Measurements from ENCODE around the gene ZNF789. TPM values are rescaled to one million over a fixed set of nuclear protein-coding genes. Genes with fewer than 3 reads are reported as not detected.

ZNF789 gene
- total and polyA plus RNA-seq, 2 of the 13 experiments (the other 11 are each of a cell fraction or from before 2014, with no cell fraction given) = 19.8 to 25.1 TPM

DNA sequence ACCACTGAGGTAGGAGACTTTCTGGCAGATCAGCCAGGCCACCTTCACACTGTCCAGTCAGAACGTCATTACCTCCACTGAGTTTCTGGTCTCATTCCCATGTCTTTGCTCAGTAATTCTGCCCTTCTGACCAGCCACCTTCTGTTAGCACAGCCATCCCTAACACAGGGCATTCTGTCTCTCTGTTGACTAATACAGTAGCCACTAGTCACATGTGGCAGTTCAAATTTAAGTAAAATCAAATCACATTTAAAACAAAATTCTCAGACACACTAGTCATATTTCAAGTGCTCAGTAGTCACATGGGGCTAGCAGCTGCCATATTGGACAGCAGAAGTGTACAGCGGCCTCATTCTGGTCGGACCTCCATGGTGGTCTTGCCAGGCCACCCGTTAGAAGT, 26.6 kb upstream of the ZNF789 start:
- WGBS (ENCODE audit: low lambda C conversion rate) = 100% methylated on average over 4 of the region's 4 CpGs
- Histone ChIP-seq H3K9me3 (ENCODE audit: low read length) (no peaks in the 10 kb centered on the region), H3K4me3 (replicated peaks in 1 of 3; ENCODE audit: insufficient read depth in 1 of 3, low read depth in 2 of 3, low read length in 3 of 3) (no peak overlapping the region), H3K36me3 (replicated peaks in 1 of 2; ENCODE audit: control insufficient read depth in 1 of 2, insufficient read depth in 2 of 2, low read length in 2 of 2) (peaks cover 27 to 74% of the 10 kb centered on the region in 2 experiments), H3K79me2 (ENCODE audit: insufficient read depth, low read length) (peaks cover 3% of the 10 kb centered on the region), H3K4me1 (ENCODE audit: insufficient read depth, low read length) (no peaks in the 10 kb centered on the region), H3K27ac (ENCODE audit: extremely low read length, insufficient read depth, low read length) (no peak overlapping the region), H2AFZ (ENCODE audit: low read length) (no peak overlapping the region), H3K4me2 (ENCODE audit: low read depth, low read length) (no peak overlapping the region), H3K9ac (ENCODE audit: insufficient read depth, low read depth, low read length) (no peak overlapping the region), H3K27me3 (ENCODE audit: control insufficient read depth in 1 of 2, insufficient read depth in 2 of 2, low read length in 2 of 2) (no peaks in the 10 kb centered on the region), H4K20me1 (ENCODE audit: insufficient read depth, low read length) (peaks cover 2% of the 10 kb centered on the region; the same call in 1 of the 2 replicates)
- intact Hi-C loops (cut with micrococcal nuclease; ENCODE audit: unreplicated experiment) (no loop called here), in situ Hi-C loops (cut with HindIII; ENCODE audit: extremely low pct_ligation_motif_present, low pct_unique_long_range_greater_than_20kb) (no loop called here)
- DNase-seq (ENCODE audit: low spot score) (no peak), ATAC-seq (no peak), FAIRE-seq (no peak)
- TF ChIP-seq FLYWCH1 (CRISPR knock-in tag; IDR thresholded peaks at IDR 0.05) = no peak
- TF ChIP-seq MYNN (CRISPR knock-in tag; IDR thresholded peaks at IDR 0.05; ENCODE audit: low read depth) = no peak
- TF ChIP-seq ZNF282 (IDR thresholded peaks at IDR 0.05; ENCODE audit: partially characterized antibody) = no peak
- no peak for TF ChIP-seq ZNF790 (CRISPR knock-in tag; IDR thresholded peaks at IDR 0.05; ENCODE audit: borderline replicate concordance)
- TF ChIP-seq PAF1 (CRISPR knock-in tag; IDR thresholded peaks at IDR 0.05) = no peak
- no peak for TF ChIP-seq ZNF510 (CRISPR knock-in tag; IDR thresholded peaks at IDR 0.05; ENCODE audit: low read depth)
- TF ChIP-seq ZNF883 (CRISPR knock-in tag; IDR thresholded peaks at IDR 0.05; ENCODE audit: not compliant biosample characterization) = no peak
- TF ChIP-seq ZBTB7A (CRISPR knock-in tag; IDR thresholded peaks at IDR 0.05) = no peak
- no peak for TF ChIP-seq PHF20 (CRISPR knock-in tag; IDR thresholded peaks at IDR 0.05)
- no peak for TF ChIP-seq ZNF83 (CRISPR knock-in tag; IDR thresholded peaks at IDR 0.05; ENCODE audit: borderline replicate concordance)
- TF ChIP-seq ZNF766 (CRISPR knock-in tag; IDR thresholded peaks at IDR 0.05; ENCODE audit: borderline replicate concordance) = no peak
- no peak for TF ChIP-seq POLR2AphosphoS5 (IDR thresholded peaks at IDR 0.05; ENCODE audit: low read depth, low read length)
- no peak for TF ChIP-seq ZIK1 (CRISPR knock-in tag; IDR thresholded peaks at IDR 0.05; ENCODE audit: borderline replicate concordance, low read depth)
- TF ChIP-seq, protein P1, sequence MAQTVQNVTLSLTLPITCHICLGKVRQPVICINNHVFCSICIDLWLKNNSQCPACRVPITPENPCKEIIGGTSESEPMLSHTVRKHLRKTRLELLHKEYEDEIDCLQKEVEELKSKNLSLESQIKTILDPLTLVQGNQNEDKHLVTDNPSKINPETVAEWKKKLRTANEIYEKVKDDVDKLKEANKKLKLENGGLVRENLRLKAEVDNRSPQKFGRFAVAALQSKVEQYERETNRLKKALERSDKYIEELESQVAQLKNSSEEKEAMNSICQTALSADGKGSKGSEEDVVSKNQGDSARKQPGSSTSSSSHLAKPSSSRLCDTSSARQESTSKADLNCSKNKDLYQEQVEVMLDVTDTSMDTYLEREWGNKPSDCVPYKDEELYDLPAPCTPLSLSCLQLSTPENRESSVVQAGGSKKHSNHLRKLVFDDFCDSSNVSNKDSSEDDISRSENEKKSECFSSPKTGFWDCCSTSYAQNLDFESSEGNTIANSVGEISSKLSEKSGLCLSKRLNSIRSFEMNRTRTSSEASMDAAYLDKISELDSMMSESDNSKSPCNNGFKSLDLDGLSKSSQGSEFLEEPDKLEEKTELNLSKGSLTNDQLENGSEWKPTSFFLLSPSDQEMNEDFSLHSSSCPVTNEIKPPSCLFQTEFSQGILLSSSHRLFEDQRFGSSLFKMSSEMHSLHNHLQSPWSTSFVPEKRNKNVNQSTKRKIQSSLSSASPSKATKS (CRISPR knock-in tag; IDR thresholded peaks at IDR 0.05) = no peak
- no peak for TF ChIP-seq ZNF678 (CRISPR knock-in tag; IDR thresholded peaks at IDR 0.05)
- TF ChIP-seq SAFB2 (CRISPR knock-in tag; IDR thresholded peaks at IDR 0.05; ENCODE audit: borderline replicate concordance, low read depth) = no peak
- TF ChIP-seq ZNF121 (CRISPR knock-in tag; IDR thresholded peaks at IDR 0.05) = no peak
- no peak for TF ChIP-seq NFIB (CRISPR knock-in tag; IDR thresholded peaks at IDR 0.05; ENCODE audit: borderline replicate concordance)
- POLR2A ChIA-PET = no interaction called here
- BruUV-seq (replicated peaks) = no TSS peak
- CTCF ChIA-PET (ENCODE audit: low intra/inter-chr PET ratio, low total read pairs) = no interaction called here

Measured in HepG2 (cell line).